ENCODE measurements around the gene RPS6KA6.

RPS6KA6 gene

GRCh38 chrX:84044051-84044450, 143.9 kb downstream of the RPS6KA6 start:
- FAIRE-seq: no peak

More at GRCh38 chrX:84044051-84044450, 143.9 kb downstream of the RPS6KA6 start:
- no peak for DNase-seq (ENCODE audit: extremely low spot score, insufficient read length, low read depth)
